ENCODE measurements around the gene NELL1.

NELL1 gene

DNA sequence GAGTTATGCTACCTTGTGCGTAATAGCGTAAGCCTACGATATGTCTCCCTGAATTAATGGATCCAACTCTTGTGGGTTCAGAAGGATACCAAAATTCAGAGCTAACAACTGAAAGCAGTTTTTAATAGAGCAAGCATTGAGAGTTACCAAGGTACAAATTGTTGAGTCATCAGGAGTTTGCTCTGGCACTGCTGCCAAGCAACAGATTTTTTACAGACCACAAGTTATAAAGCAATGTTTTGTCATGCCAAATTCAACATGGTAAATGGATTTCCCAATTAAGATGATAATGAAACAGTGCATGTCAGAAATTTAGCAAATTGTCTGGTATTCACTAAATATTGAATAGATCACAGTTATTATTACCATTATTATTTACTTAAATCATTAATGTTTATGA, 295.6 kb downstream of the NELL1 start:
- no peak for DNase-seq (ENCODE audit: low read depth in 2 of 2)

DNA sequence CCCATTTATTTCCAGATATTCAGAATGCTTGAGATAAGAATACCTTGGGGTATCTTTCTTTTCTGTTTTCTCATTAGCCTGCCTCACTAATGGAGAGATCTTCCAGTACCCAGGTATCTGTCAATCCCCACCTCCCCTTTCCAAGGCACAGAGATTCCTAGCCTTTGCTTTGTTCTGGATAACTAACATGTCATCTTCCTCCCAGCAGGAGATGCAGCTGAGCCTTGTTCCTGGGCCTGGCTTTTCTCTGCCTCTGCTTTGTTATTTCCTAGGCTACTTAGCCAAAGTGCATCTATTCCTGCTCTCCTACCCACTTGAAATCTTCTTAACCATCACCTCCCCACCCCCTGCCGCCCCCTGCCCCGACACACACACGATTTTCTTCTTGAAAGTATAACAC, 297.1 kb downstream of the NELL1 start:
- DNase-seq (ENCODE audit: low read depth in 2 of 2), result no peak

- DNase-seq (ENCODE audit: low read depth in 2 of 2), result no peak
Observed at GRCh38 chr11:20973940-20974559, 304.7 kb downstream of the NELL1 start.

GRCh38 chr11:20980736-20981135, 311.4 kb downstream of the NELL1 start:
- no peak for DNase-seq (ENCODE audit: low read depth in 2 of 2)

DNA sequence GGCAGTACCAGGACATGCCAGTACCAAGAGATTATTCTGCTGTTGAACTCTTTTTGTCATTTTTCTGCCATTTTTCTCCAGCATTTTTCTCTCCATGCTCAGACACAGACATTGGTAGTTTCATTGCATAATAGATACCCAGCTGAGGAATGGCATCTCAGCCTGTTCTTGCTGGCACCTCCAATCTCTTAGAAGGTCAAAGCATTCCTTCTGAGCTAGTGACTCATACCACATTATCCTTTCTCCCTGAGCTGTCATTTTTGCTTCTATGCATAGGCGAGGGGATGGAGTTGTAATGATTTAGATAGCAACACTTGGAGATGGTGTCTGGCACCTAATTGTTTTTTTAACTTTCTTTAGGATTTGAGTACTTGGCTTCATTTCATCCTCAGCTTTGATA, 321.1 kb downstream of the NELL1 start:
- no peak for DNase-seq (ENCODE audit: low read depth in 2 of 2)

DNA sequence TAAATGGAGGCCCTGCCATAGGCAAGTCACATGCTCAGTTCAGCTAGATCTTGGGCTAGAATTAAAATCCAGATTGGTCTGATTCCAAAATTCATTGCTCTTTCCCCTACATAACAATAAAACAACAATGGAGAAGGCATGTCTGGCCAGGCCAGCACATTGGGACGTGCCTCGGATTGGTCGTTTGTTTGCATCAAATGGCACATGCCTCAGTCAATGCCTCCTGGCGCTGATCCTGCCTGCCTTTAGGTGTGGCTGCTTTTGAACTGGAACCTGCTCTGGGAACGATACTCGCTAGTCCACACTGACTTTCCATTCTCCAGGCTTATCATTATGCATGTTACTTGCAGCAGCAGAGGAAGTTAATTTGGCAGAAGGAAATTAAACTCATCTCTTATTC, 322.1 kb downstream of the NELL1 start:
- no peak for DNase-seq (ENCODE audit: low read depth in 2 of 2)

DNA sequence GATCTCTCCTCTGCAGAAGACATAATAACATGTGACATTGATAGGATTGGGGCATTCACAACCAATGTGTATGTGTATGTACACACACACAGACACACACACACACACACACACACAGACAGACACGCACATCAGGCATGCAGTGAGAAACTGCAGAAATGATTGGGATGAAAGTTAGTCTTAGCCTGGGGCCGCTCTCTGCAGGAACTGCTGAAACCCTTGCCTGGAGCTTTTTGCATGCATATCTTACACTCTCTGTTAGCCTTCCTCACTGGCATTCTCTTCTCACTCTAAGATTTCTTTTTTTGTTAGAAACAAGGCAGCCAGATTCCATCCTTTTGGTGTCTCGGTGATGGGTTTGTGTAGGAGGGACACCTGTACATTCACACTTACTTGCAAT, 337.9 kb downstream of the NELL1 start:
- no peak for DNase-seq (ENCODE audit: low read depth in 2 of 2)

- no peak for DNase-seq (ENCODE audit: low read depth in 2 of 2)
Observed at GRCh38 chr11:21018248-21018647, 348.9 kb downstream of the NELL1 start.

GRCh38 chr11:21026685-21027084, 357.3 kb downstream of the NELL1 start:
- DNase-seq (ENCODE audit: low read depth in 2 of 2), result no peak

GRCh38 chr11:21037850-21038249, 368.5 kb downstream of the NELL1 start:
- no peak for DNase-seq (ENCODE audit: low read depth in 2 of 2)

DNA sequence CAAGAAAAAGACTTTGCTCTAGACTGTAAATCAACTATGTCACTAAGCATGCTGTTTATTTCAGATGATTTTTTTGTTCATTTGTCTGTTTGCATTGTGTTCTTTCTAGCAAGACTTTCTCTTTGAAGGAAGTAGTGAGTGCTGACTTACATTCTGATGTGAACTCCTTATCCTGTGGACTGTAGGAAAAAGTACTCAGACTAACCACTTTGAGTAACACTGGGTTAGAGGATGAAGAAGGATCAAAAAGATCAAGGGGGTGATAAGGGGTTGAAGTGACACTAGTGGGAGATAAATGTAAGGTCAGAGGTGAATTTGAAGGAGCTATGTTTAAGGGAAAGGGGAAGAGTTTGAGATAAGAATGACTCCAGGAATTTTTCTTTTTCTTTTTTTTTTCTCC, 369.4 kb downstream of the NELL1 start:
- DNase-seq (ENCODE audit: low read depth in 2 of 2), result no peak

GRCh38 chr11:21040630-21041029, 371.2 kb downstream of the NELL1 start:
- no peak for DNase-seq (ENCODE audit: low read depth in 2 of 2)

- DNase-seq (ENCODE audit: low read depth in 2 of 2), result no peak
Observed at GRCh38 chr11:21048626-21049025, 379.2 kb downstream of the NELL1 start.

- DNase-seq (ENCODE audit: low read depth in 2 of 2), result no peak
Observed at GRCh38 chr11:21053466-21053865, 384.1 kb downstream of the NELL1 start.

GRCh38 chr11:21056644-21057043, 387.3 kb downstream of the NELL1 start:
- DNase-seq (ENCODE audit: low read depth in 2 of 2), result no peak

DNA sequence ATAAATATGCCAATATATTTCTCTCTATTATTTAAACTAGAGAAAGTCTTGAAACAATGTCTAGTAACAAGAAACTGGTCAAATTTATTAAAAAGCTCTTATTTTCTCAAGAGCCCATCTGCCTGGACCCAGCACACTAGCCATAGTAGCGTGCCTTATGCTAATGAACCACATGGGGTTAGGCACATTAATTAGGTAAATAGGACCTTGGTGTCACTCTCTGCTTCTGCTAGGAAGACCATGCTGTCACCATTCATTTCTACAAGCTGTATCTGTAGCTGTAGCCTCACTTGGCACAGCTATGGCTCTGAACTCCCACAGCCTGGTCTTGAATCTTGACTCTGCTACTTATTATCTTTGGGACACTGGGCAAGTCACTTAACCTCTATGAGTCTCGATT, 390.5 kb downstream of the NELL1 start:
- DNase-seq (ENCODE audit: low read depth in 2 of 2), result no peak

DNA sequence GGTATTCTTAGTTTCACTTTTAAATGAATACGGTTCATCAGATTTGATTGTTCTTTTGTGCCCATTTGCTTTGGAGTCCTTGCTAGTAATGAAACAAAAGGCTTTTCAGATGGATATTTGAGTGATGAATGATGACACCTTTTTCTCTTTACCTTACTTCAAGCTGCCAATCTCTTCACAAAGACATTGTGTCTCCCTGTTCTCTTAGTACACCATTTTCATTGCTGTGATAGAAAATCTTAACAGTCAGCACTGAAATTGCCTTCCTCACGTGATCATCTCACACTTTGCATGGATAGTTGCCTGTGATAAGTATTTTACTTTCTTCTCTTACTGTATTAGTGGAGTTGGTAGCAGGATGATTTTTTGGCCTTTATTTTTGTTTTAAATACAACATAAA, 396.6 kb downstream of the NELL1 start:
- no peak for DNase-seq (ENCODE audit: low read depth in 2 of 2)

DNA sequence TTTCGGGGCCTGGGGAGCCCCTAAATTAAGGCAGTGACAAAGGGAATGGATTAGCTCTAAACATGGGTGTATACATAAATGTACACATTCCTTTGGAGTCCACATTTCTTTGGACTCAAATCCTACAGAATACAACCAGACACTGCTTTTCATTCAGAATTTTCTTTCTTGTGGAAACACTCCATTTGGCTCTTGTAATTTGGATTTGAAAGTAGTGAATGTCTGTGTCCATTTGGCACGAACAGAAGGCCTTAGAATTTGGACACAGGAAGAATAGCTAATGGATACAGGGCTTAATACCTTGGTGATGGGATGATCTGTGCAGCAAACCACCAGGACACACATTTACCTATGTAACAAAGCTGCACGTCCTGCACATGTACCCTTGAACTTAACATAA, 399.5 kb downstream of the NELL1 start:
- no peak for DNase-seq (ENCODE audit: low read depth in 2 of 2)

- DNase-seq (ENCODE audit: low read depth in 2 of 2), result no peak
Observed at GRCh38 chr11:21069909-21070308, 400.5 kb downstream of the NELL1 start.

DNA sequence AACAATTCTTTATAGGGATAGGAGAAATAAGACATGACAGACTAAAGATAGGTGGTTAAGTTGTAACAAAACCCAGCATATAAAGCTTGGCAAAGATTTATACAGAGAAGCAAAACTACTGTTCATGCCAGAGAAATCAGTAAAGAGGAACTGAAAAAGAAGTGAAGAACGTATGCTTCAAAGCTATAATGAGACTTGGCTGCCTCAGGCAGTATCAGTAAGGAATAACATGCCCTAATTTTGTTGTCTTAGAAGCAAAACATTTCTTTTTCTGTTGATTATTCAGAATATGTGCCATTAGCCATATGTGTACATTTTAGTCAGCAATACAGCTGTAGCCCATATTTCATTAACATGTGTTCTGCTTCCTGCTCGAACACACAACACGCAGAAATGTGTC, 403.2 kb downstream of the NELL1 start:
- DNase-seq (ENCODE audit: low read depth in 2 of 2), result no peak

GRCh38 chr11:21082853-21083252, 413.5 kb downstream of the NELL1 start:
- DNase-seq (ENCODE audit: low read depth in 2 of 2), result no peak

DNA sequence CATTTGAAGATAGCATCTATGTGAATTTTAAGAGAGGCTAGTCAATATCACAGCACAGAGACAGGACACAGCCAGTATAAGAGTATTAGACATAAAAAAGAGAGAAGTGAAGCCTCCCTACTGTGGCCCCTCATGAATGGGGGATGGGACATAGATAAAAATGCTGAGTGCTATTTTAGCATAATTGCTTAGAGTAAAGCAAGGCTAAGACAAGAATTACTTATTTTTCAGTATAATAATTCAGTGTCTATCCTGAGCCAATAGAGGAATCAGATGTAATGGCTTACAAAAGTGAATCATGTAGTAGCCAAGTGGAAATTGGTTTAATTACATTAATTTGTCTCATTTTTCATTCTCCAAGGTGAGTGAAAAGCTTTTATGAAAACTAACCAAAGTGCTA, 419.5 kb downstream of the NELL1 start:
- no peak for DNase-seq (ENCODE audit: low read depth in 2 of 2)

DNA sequence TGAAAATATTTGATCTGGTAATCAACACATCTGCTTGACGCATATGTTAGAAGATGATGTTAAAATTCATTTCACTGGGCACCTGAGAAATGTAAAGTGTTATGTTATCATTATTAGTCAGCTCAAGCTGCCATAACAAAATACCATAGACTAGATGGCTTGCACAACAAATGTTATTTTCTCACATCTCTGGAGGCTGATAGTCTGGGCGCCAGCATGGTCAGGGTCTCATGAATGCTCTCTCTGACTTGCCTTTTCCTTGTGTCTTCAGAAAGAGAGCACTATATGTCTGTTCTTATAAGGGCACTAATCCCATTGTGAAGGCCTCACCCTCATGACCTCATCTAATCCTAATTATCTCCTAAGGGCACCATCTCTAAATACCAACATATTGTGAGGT, 435.3 kb downstream of the NELL1 start:
- no peak for DNase-seq (ENCODE audit: low read depth in 2 of 2)

DNA sequence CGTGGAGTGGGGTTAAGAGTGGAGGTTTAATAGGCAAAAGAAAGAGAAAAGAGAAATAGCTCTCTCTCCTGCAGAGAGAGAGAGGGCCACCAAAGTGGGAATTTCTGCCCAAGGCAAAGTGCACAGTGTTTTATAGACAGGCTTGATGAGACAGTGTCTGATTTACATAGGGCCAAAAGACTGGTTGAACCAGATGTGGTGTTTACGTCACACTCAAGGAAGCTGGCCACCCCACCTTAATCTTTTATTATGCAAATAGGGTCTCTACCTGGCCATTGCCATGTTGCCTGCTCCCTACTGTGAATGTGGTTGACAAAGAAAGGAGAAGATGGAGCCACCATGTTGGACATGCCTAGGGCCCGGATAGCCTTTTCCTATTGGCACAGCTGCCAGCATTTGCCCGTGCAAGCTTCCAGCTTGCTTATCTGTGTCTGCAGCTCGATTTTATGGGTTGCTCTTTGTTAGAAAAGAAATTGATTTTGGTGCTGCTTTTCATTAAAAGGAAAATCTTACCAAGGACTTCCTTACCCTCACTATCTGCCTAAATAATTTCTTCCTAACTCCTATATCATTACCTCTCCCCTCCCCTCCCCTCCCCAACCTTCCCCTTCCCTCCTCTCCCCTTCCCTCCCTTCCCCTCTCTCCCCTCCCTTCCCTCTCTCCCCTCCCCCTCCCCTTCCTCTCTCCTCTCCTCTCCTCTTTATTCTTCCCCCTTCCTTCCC, 436.0 kb downstream of the NELL1 start:
- DNase-seq (ENCODE audit: low read depth in 2 of 2), result no peak

Measured in fibroblast of skin of left biceps (primary cell).